Measurements from ENCODE around the gene FAF1.
A peak's percentile ranks its signal among the peaks of the same experiment; 100 is the strongest.

Gene FAF1

DNA sequence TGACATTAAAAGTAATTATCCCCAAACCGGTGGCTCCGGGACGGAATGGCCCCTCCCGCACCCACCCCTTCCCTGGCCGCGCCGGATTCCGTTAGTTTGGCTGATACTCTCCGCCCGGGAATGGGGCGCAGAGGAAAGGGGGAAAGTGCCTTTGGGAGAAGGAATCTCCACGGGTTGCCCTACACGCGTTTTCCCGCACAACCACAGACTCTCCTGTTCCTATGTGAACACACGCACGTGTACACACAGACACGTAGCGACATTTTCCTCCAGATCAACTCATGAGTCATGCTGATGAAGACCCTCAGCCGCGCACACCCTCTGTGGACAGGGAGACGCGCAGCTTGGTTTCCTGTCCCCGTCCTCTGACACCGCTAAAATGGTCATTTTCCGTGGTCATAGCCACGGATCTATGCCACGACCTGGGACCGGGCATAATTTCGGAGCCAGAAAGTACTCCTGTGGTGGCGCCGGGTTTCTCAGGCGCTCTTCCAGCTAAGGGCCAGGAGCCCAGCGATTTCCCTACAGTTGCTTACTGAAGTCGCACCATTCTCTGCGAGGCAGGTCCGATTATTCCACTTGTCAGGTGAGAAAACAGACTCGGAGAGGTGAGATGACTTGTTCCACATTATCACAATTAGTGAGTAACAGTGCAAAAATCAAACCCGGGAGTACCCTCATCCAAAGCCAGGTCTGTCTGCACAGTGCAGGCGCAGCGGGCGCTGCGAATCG is 532.8 kb downstream of the FAF1 start:
- H3K27ac ChIP-seq = no peak overlapping the region
- no peak overlapping the region for H3K9ac ChIP-seq (ENCODE audit: insufficient read length)
- no peaks in the 10 kb centered on the region for H3K9me3 ChIP-seq (ENCODE audit: low read depth, low read length)
- no peaks in the 10 kb centered on the region for H3K36me3 ChIP-seq (ENCODE audit: insufficient read depth, low read length)
- DNase-seq (ENCODE audit: low read depth, low spot score) = no peak
- no peak for TF ChIP-seq POLR2AphosphoS5 (IDR thresholded peaks at IDR 0.05; ENCODE audit: borderline replicate concordance, low read depth, low read length)
- no peak for TF ChIP-seq FOXP2 (optimal IDR thresholded peaks at IDR 0.05; ENCODE audit: control extremely low read depth, extremely low read length, insufficient read depth)
- no peak for TF ChIP-seq EZH2 (IDR thresholded peaks at IDR 0.05)
- H3K4me3 ChIP-seq = no peak overlapping the region

DNA sequence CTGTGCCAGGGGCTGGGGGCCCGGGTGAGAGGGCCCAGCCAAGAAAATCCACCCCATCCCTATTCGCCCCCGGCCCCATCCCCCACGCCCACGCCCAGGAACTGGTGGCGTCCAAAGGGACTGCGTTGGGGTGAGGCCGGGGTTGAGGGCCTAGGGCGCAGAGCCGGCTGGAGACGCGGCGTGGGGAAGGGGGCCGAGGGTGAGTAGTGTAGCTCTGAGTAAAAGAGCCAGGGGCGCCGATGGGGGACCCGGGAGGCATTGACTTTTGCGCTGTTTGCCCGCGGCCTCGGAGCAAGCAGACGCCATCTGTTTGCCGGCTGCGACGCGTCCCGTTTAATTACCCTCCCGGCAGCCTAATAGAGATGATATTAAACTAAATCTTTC is 533.4 kb downstream of the FAF1 start:
- Histone ChIP-seq H3K9ac (ENCODE audit: insufficient read length) (no peak overlapping the region), H3K9me3 (ENCODE audit: low read depth, low read length) (no peaks in the 10 kb centered on the region), H3K27ac (no peak overlapping the region), H3K4me3 (no peak overlapping the region), H3K36me3 (ENCODE audit: insufficient read depth, low read length) (no peaks in the 10 kb centered on the region)
- no peak for DNase-seq (ENCODE audit: low read depth, low spot score)
- TF ChIP-seq POLR2AphosphoS5 (IDR thresholded peaks at IDR 0.05; ENCODE audit: borderline replicate concordance, low read depth, low read length) = no peak
- no peak for TF ChIP-seq EZH2 (IDR thresholded peaks at IDR 0.05)
- TF ChIP-seq FOXP2 (optimal IDR thresholded peaks at IDR 0.05; ENCODE audit: control extremely low read depth, extremely low read length, insufficient read depth) = no peak

DNA sequence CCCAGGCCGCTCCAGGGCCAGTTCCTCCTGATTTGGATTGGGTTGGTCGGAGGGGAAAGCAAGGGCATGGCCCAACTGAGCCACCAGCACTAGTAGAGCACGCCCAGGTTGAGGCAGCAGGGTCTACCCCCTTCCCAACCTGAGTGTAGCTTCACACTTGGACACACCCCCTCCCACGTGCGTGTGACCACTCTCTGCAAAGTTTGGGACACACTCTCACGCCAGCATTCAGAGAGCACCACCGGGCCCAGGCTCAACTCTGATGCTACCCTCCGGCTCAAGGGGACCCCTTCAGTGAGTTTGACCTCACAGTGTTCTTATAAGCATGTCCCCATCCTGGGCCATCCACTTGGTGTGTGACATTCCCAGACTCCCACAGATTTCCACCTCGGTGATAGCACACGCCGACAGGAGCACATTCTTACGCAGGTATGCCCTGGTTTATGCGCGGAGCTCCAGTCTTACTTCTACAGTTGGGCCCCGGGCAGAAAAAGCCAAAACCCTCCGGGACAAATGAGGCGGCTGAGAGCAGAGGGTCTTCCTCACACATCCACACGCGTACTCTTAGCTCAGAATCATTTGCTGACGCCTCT is 533.9 kb downstream of the FAF1 start:
- Histone ChIP-seq H3K36me3 (ENCODE audit: insufficient read depth, low read length) (no peaks in the 10 kb centered on the region), H3K4me3 (no peak overlapping the region), H3K9me3 (ENCODE audit: low read depth, low read length) (no peaks in the 10 kb centered on the region), H3K9ac (ENCODE audit: insufficient read length) (no peak overlapping the region), H3K27ac (no peak overlapping the region)
- TF ChIP-seq FOXP2 (optimal IDR thresholded peaks at IDR 0.05; ENCODE audit: control extremely low read depth, extremely low read length, insufficient read depth) (no peak), EZH2 (IDR thresholded peaks at IDR 0.05) (no peak), POLR2AphosphoS5 (IDR thresholded peaks at IDR 0.05; ENCODE audit: borderline replicate concordance, low read depth, low read length) (no peak)
- DNase-seq (ENCODE audit: low read depth, low spot score) = no peak

DNA sequence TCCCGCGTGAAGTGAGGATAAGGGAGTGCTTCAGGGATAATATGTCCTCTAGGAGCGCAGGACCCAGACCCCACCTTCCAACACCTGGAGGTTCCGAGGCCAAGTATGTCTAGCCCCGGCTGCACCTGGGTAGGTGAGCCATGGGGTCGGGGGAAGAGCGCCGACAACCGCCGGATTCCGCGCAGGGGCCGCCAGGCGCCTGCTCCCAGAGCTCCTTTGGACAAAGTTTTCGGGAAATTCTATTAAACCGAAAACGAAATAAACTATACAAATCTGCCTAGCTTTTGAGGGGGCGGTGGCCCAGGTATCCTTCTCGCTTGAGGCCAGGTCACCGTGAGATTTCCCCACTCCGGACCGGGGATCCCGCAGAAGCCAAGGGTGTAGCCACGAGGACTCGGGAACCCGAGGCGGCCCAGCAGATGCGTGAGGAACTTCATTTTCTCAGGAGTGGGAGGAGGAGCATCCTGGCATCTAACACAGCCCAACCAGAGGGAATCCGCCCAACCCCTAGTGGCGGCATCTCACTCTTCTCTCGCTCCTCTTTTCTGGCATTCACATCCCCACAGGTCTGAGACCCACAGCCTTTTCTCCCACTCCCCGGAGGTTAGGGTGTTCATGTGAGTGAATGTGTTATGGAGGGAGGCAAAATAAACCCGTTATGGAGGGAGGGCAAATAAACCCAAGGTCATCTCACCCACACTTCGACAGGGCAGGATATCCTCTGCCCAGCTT is 534.5 kb downstream of the FAF1 start:
- no peak for DNase-seq (ENCODE audit: low read depth, low spot score)
- Histone ChIP-seq H3K9ac (ENCODE audit: insufficient read length) (peak overlapping the region; percentile 86), H3K27ac (no peak overlapping the region), H3K36me3 (ENCODE audit: insufficient read depth, low read length) (no peaks in the 10 kb centered on the region), H3K4me3 (peak overlapping the region; percentile 87), H3K9me3 (ENCODE audit: low read depth, low read length) (no peaks in the 10 kb centered on the region)
- TF ChIP-seq POLR2AphosphoS5 (IDR thresholded peaks at IDR 0.05; ENCODE audit: borderline replicate concordance, low read depth, low read length) (no peak), FOXP2 (optimal IDR thresholded peaks at IDR 0.05; ENCODE audit: control extremely low read depth, extremely low read length, insufficient read depth) (no peak), EZH2 (IDR thresholded peaks at IDR 0.05) (no peak)

DNA sequence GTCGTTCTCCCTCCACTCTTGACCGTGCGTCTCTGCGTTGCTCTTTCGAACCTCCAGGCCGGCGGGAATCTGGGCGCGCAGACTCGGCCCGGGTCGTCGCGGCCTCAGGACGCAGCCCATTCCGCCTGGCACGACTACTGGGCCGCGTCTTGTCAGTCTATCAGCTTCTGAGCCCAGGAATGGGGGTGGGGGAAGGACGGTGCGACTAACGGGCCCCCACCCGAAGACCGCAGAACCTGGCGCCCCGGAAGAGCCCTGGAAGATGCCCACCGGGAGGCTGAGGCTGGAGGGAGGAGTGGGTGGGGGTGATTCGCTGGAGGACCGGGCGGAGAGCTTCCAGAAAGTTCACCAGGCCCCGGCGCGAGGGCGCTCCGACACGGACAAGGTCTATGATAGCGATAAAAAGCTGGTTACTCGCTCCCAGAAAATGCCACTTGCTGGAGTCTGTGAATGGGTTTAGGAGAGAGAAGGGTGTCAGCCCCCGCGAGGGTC is 535.1 kb downstream of the FAF1 start:
- Histone ChIP-seq H3K27ac (peak overlapping the region; percentile 94), H3K9ac (ENCODE audit: insufficient read length) (peak overlapping the region; percentile 86), H3K9me3 (ENCODE audit: low read depth, low read length) (no peaks in the 10 kb centered on the region), H3K36me3 (ENCODE audit: insufficient read depth, low read length) (no peaks in the 10 kb centered on the region), H3K4me3 (peak overlapping the region; percentile 87)
- TF ChIP-seq POLR2AphosphoS5 (IDR thresholded peaks at IDR 0.05; ENCODE audit: borderline replicate concordance, low read depth, low read length) (no peak; the same call in 1 of the 2 replicates), FOXP2 (optimal IDR thresholded peaks at IDR 0.05; ENCODE audit: control extremely low read depth, extremely low read length, insufficient read depth) (no peak), EZH2 (IDR thresholded peaks at IDR 0.05) (no peak)
- no peak for DNase-seq (ENCODE audit: low read depth, low spot score)

DNA sequence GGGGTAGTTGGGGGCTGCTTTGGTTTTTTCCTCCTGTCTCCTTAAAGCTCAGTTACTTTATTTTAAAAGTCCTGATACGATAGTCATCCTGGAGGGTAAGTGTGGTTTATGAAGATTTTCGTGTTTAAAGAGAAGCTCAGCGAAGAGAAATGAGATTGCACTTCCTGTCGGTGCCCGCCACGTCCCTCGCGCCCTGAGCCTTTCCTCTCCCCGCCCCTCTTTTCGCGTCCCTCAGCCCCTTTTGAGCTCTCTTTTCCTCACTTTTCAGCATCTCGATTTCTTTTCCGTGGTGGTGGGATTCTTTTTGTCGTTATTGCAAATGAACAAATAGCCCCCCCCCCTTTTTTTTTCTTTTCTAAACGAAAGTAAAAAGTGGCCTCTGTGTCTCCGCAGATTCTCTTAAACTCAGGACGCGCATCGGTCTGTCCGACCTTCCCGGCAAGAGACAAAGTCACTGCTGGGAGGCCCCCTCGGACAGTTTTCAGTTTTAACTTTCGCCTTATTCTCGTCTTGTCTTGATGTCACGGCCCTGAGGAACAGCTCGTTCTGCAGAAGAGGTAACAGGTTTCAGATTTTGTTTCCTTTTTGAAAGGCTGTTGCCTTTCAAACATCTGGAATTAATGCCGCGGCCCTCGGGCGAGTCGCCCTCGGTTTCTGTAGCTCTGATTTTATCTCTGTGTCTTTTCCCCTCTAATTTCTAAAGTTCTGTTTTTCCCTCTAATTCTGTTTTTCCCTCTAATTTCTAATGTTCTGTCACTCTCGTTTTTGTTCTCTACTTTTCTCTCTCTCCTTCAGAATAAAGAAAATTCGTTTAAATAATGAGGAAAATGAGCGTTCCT is 535.8 kb downstream of the FAF1 start:
- 0 out of 2 replicates have a peak, but pooled peaks have one; percentile 29 for TF ChIP-seq POLR2AphosphoS5 (IDR thresholded peaks at IDR 0.05; ENCODE audit: borderline replicate concordance, low read depth, low read length)
- no peak for TF ChIP-seq EZH2 (IDR thresholded peaks at IDR 0.05)
- DNase-seq (ENCODE audit: low read depth, low spot score) = no peak
- H3K36me3 ChIP-seq (ENCODE audit: insufficient read depth, low read length) = no peaks in the 10 kb centered on the region
- peak overlapping the region; percentile 94 for H3K27ac ChIP-seq
- H3K4me3 ChIP-seq = peak overlapping the region; percentile 87
- H3K9me3 ChIP-seq (ENCODE audit: low read depth, low read length) = no peaks in the 10 kb centered on the region
- peak overlapping the region; percentile 86 for H3K9ac ChIP-seq (ENCODE audit: insufficient read length)

DNA sequence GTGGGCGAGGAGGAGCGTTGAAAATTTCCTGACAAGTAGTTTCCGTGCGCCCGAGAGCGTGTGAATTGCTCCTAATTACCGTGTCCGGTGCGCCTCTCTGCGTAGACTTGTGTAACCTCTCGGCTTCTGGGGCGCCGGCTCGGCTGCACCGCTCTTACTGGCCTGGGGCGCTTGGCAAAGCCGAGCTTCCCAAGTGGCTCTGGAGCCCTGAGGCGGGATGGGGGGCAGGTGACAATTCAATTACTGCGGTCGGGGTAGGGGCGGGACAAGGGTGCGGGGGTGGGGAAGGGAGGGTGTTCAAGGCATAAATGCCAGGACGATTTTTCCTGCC is 536.4 kb downstream of the FAF1 start:
- Histone ChIP-seq H3K27ac (peak overlapping the region; percentile 94), H3K9ac (ENCODE audit: insufficient read length) (peak overlapping the region; percentile 86), H3K9me3 (ENCODE audit: low read depth, low read length) (no peaks in the 10 kb centered on the region), H3K4me3 (peak overlapping the region; percentile 87), H3K36me3 (ENCODE audit: insufficient read depth, low read length) (no peaks in the 10 kb centered on the region)
- peak; percentile 82 for DNase-seq (ENCODE audit: low read depth, low spot score)
- no peak for TF ChIP-seq EZH2 (IDR thresholded peaks at IDR 0.05)
- TF ChIP-seq POLR2AphosphoS5 (IDR thresholded peaks at IDR 0.05; ENCODE audit: borderline replicate concordance, low read depth, low read length) = peak; percentile 81; the same call in 1 of the 2 replicates
- peak; percentile 71 for TF ChIP-seq FOXP2 (optimal IDR thresholded peaks at IDR 0.05; ENCODE audit: control extremely low read depth, extremely low read length, insufficient read depth)

Data from SK-N-MC (cell line).